Immature natural killer cell (primary cell): ENCODE results near the gene NFATC2IP. TPM values are rescaled to one million over a fixed set of nuclear protein-coding genes. Genes with fewer than 3 reads are reported as not detected.
"Not testable (repeated sequence)": the region's sequence is repeated elsewhere in the genome, so short reads cannot be mapped to it uniquely, and the experiment has no call there.

Experiments used
- DNase-seq, 3 donors: peaks; one replicate each; pipeline ENCODE4 v3.0.0; 2022; ENCODE audit warnings: mixed read lengths in 1 of 3
- H3K27ac Mint-ChIP-seq, 6 donors: one replicate each; pipeline ENCODE4 v1.8.0; 2020; ENCODE audit warnings: mixed read lengths in 6 of 6, mild to moderate bottlenecking in 5 of 6, inconsistent platforms in 4 of 6, moderate library complexity in 3 of 6
- H3K27me3 Mint-ChIP-seq, 3 donors: one replicate each; pipeline ENCODE4 v1.8.0; 2020 to 2021; ENCODE audit warnings: low read depth in 3 of 3, mild to moderate bottlenecking in 3 of 3, mixed read lengths in 3 of 3, moderate library complexity in 3 of 3, inconsistent platforms in 1 of 3
- H3K36me3 Mint-ChIP-seq, 3 donors: one replicate each; pipeline ENCODE4 v1.8.0; 2020; ENCODE audit warnings: mixed read lengths in 3 of 3, inconsistent platforms in 2 of 3, mild to moderate bottlenecking in 2 of 3
- H3K4me1 Mint-ChIP-seq, 2 donors: one replicate each; pipeline ENCODE4 v1.8.0; 2020; ENCODE audit warnings: inconsistent platforms in 2 of 2, mild to moderate bottlenecking in 2 of 2, mixed read lengths in 2 of 2, moderate library complexity in 1 of 2
- H3K4me3 Mint-ChIP-seq, 5 donors: one replicate each; pipeline ENCODE4 v1.8.0; 2020; ENCODE audit warnings: mild to moderate bottlenecking in 5 of 5, mixed read lengths in 5 of 5, inconsistent platforms in 3 of 5, moderate library complexity in 3 of 5
- H3K9me3 Mint-ChIP-seq, 6 donors: one replicate each; pipeline ENCODE4 v1.8.0; 2020; ENCODE audit warnings: mild to moderate bottlenecking in 6 of 6, mixed read lengths in 6 of 6, inconsistent platforms in 4 of 6, moderate library complexity in 3 of 6
- polyA plus RNA-seq, 3 donors: library from polyadenylated mRNA; unstranded; fragments of 300-500 nt; fragmentation: Illumina TruSeq; gene quantifications; one replicate each; pipeline ENCODE4 v1.2.3, GENCODE V29; 2021

NFATC2IP gene
- polyA plus RNA-seq, 3 donors from 2014 or later = 22.2 to 37.3 (median 33.0) TPM

- peaks cover 0 to 2% (median 0%) of the 10 kb centered on the region in 6 donors for H3K9me3 Mint-ChIP-seq
- DNase-seq = no peak
- peaks cover 0 to 1% of the 10 kb centered on the region in 2 donors for H3K4me1 Mint-ChIP-seq
- H3K36me3 Mint-ChIP-seq = peaks cover 15 to 29% (median 18%) of the 10 kb centered on the region in 3 donors
- peak overlapping the region in 1 of 6 donors; percentile 67 for H3K27ac Mint-ChIP-seq
- no peak overlapping the region for H3K4me3 Mint-ChIP-seq
- H3K27me3 Mint-ChIP-seq = peaks cover 0 to 5% (median 0%) of the 10 kb centered on the region in 3 donors
These were observed 33.6 kb upstream of the NFATC2IP start for GRCh38 chr16:28917095-28917494.

GRCh38 chr16:28918698-28919097 lies 32.0 kb upstream of the NFATC2IP start:
- no peak for DNase-seq
- Mint-ChIP-seq H3K27me3 (peaks cover 0 to 7% (median 4%) of the 10 kb centered on the region in 3 donors), H3K4me3 (no peak overlapping the region), H3K4me1 (peaks cover 5% of the 10 kb centered on the region in 2 donors), H3K27ac (no peak overlapping the region), H3K36me3 (peaks cover 10 to 30% (median 16%) of the 10 kb centered on the region in 3 donors), H3K9me3 (peaks cover 0 to 2% (median 0%) of the 10 kb centered on the region in 6 donors)

GRCh38 chr16:28923231-28923587 lies 27.5 kb upstream of the NFATC2IP start:
- no peaks in the 10 kb centered on the region for H3K9me3 Mint-ChIP-seq
- peaks cover 6 to 14% (median 14%) of the 10 kb centered on the region in 3 donors for H3K27me3 Mint-ChIP-seq
- H3K27ac Mint-ChIP-seq = peak overlapping the region in 5 of 6 donors; percentile 71 to 99 (median 83)
- no peak for DNase-seq
- H3K36me3 Mint-ChIP-seq = peaks cover 0 to 17% (median 5%) of the 10 kb centered on the region in 3 donors
- H3K4me3 Mint-ChIP-seq = peak overlapping the region; percentile 21 to 99 (median 79)
- peaks cover 20 to 23% of the 10 kb centered on the region in 2 donors for H3K4me1 Mint-ChIP-seq

- Mint-ChIP-seq H3K27me3 (peaks cover 6 to 14% (median 14%) of the 10 kb centered on the region in 3 donors), H3K27ac (peak overlapping the region; percentile 71 to 99 (median 90)), H3K36me3 (peaks cover 0 to 17% (median 5%) of the 10 kb centered on the region in 3 donors), H3K9me3 (no peaks in the 10 kb centered on the region), H3K4me1 (peaks cover 20 to 23% of the 10 kb centered on the region in 2 donors), H3K4me3 (peak overlapping the region; percentile 79 to 99 (median 98))
- no peak for DNase-seq
These were observed 26.9 kb upstream of the NFATC2IP start for GRCh38 chr16:28923652-28924398.

- Mint-ChIP-seq H3K36me3 (peaks cover 0 to 13% (median 5%) of the 10 kb centered on the region in 3 donors), H3K4me1 (peaks cover 20 to 23% of the 10 kb centered on the region in 2 donors), H3K9me3 (no peaks in the 10 kb centered on the region), H3K27ac (peak overlapping the region; percentile 84 to 99 (median 98)), H3K27me3 (peaks cover 6 to 14% (median 14%) of the 10 kb centered on the region in 3 donors), H3K4me3 (peak overlapping the region; percentile 96 to 99 (median 98))
- no peak for DNase-seq
These were observed 26.4 kb upstream of the NFATC2IP start for GRCh38 chr16:28924399-28924761.

GRCh38 chr16:28924762-28925385 lies 25.9 kb upstream of the NFATC2IP start, which contains the start of gene RABEP2:
TSS of gene RABEP2 (minus strand) at chr16:28925238. CDS start at chr16:28925163, 75 bp downstream.
- Mint-ChIP-seq H3K27me3 (peaks cover 6 to 14% (median 11%) of the 10 kb centered on the region in 3 donors), H3K27ac (peak within 1 kb of the TSS; percentile 95 to 99 (median 99)), H3K36me3 (peaks cover 0 to 9% (median 5%) of the 10 kb centered on the region in 3 donors), H3K9me3 (no peaks in the 10 kb centered on the region), H3K4me1 (peaks cover 20 to 24% of the 10 kb centered on the region in 2 donors), H3K4me3 (peak within 1 kb of the TSS; percentile 96 to 99 (median 98))
- peak; percentile 96 to 97 (median 97) for DNase-seq

GRCh38 chr16:28925386-28926228 lies 25.1 kb upstream of the NFATC2IP start:
- Mint-ChIP-seq H3K4me1 (peaks cover 26 to 31% of the 10 kb centered on the region in 2 donors), H3K36me3 (peaks cover 0 to 9% (median 5%) of the 10 kb centered on the region in 3 donors), H3K9me3 (no peaks in the 10 kb centered on the region), H3K27me3 (peaks cover 6 to 14% (median 11%) of the 10 kb centered on the region in 3 donors), H3K4me3 (peak overlapping the region; percentile 96 to 99 (median 98)), H3K27ac (peak overlapping the region; percentile 95 to 99 (median 99))
- peak; percentile 90 to 91 (median 91) for DNase-seq

- not testable (repeated sequence) for H3K9me3 Mint-ChIP-seq, DNase-seq, H3K36me3 Mint-ChIP-seq
- H3K4me1 Mint-ChIP-seq = peaks cover 32 to 38% of the 10 kb centered on the region in 2 donors
- peak overlapping the region; percentile 96 to 99 (median 98) for H3K4me3 Mint-ChIP-seq
- H3K27me3 Mint-ChIP-seq = peaks cover 6 to 14% (median 11%) of the 10 kb centered on the region in 3 donors
- peak overlapping the region; percentile 95 to 99 (median 99) for H3K27ac Mint-ChIP-seq
These were observed 24.5 kb upstream of the NFATC2IP start for GRCh38 chr16:28926284-28926683.

- H3K9me3 Mint-ChIP-seq = no peaks in the 10 kb centered on the region
- H3K4me1 Mint-ChIP-seq = peaks cover 33 to 47% of the 10 kb centered on the region in 2 donors
- peaks cover 0 to 5% (median 0%) of the 10 kb centered on the region in 3 donors for H3K36me3 Mint-ChIP-seq
- no peak for DNase-seq
- H3K4me3 Mint-ChIP-seq = peak overlapping the region in 1 of 5 donors; percentile 15
- H3K27me3 Mint-ChIP-seq = peaks cover 6 to 14% (median 13%) of the 10 kb centered on the region in 3 donors
- peak overlapping the region in 2 of 6 donors; percentile 64 to 76 for H3K27ac Mint-ChIP-seq
These were observed 22.9 kb upstream of the NFATC2IP start for GRCh38 chr16:28927815-28928214.

GRCh38 chr16:28930203-28930602 lies 20.5 kb upstream of the NFATC2IP start:
- H3K27me3 Mint-ChIP-seq = peaks cover 5 to 9% (median 6%) of the 10 kb centered on the region in 3 donors
- H3K4me3 Mint-ChIP-seq = peak overlapping the region in 4 of 5 donors; percentile 37 to 55 (median 46)
- no peak for DNase-seq
- peaks cover 25 to 40% of the 10 kb centered on the region in 2 donors for H3K4me1 Mint-ChIP-seq
- no peaks in the 10 kb centered on the region for H3K9me3 Mint-ChIP-seq
- H3K27ac Mint-ChIP-seq = peak overlapping the region; percentile 82 to 95 (median 90)
- H3K36me3 Mint-ChIP-seq = no peaks in the 10 kb centered on the region

- H3K4me1 Mint-ChIP-seq = peaks cover 26 to 38% of the 10 kb centered on the region in 2 donors
- peak; percentile 10 to 31 (median 15) for DNase-seq
- no peaks in the 10 kb centered on the region for H3K9me3 Mint-ChIP-seq
- no peaks in the 10 kb centered on the region for H3K36me3 Mint-ChIP-seq
- H3K27me3 Mint-ChIP-seq = peaks cover 1 to 6% (median 2%) of the 10 kb centered on the region in 3 donors
- peak overlapping the region; percentile 79 to 95 (median 90) for H3K27ac Mint-ChIP-seq
- H3K4me3 Mint-ChIP-seq = peak overlapping the region; percentile 3 to 62 (median 49)
These were observed 20.1 kb upstream of the NFATC2IP start for GRCh38 chr16:28930652-28931051.

- Mint-ChIP-seq H3K36me3 (no peaks in the 10 kb centered on the region), H3K27ac (peak within 1 kb of the TSS; percentile 79 to 95 (median 90)), H3K4me1 (peaks cover 28 to 42% of the 10 kb centered on the region in 2 donors), H3K27me3 (peaks cover 0 to 3% (median 2%) of the 10 kb centered on the region in 3 donors), H3K4me3 (peak within 1 kb of the TSS; percentile 3 to 62 (median 49)), H3K9me3 (no peaks in the 10 kb centered on the region)
- no peak for DNase-seq
These were observed 18.9 kb upstream of the NFATC2IP start, which contains the start of gene CD19 for GRCh38 chr16:28931801-28932225. TSS of gene CD19 (plus strand) at chr16:28931971. CDS start at chr16:28932001, 30 bp downstream.
